Retinal pigment epithelial cell (primary cell): ENCODE data around the gene LNX2.
"Not testable (repeated sequence)": the region's sequence is repeated elsewhere in the genome, so short reads cannot be mapped to it uniquely, and the experiment has no call there.

Experiments used
- DNase-seq: peaks from one replicate; pipeline ENCODE4 v3.0.0-alpha.2; 2010; ENCODE audit warnings: low read depth
- H3K4me3 ChIP-seq: 2 replicates; pipeline ENCODE4 v1.5.1; 2011; ENCODE audit warnings: mild to moderate bottlenecking, low read length, control low read depth, moderate library complexity
- TF ChIP-seq, protein P1 (sequence below): conservative IDR thresholded peaks from 2 replicates; pipeline ENCODE4 v1.5.1; 2011; ENCODE audit warnings: low read depth, low read length, control low read depth, inconsistent platforms

LNX2 gene

DNA sequence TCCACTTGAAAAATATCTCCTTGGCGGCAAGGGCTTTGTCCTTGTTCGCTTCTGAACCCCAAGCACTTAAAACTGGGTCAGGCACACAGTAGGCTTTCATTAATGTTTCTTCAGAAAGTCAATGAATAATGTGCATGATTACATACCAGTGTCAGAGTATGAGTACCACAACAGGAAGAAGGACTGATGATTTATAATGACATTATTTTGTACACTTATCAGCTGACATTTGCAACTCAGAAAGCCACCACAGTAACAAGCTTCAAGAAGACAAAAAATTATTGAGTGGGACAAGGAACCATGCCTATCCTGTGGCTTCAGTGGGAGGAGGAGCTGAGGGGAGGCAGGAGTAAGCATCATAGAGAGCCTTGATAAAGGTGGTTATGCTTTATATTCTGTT lies 11.3 kb upstream of the LNX2 start:
- TF ChIP-seq, protein P1, sequence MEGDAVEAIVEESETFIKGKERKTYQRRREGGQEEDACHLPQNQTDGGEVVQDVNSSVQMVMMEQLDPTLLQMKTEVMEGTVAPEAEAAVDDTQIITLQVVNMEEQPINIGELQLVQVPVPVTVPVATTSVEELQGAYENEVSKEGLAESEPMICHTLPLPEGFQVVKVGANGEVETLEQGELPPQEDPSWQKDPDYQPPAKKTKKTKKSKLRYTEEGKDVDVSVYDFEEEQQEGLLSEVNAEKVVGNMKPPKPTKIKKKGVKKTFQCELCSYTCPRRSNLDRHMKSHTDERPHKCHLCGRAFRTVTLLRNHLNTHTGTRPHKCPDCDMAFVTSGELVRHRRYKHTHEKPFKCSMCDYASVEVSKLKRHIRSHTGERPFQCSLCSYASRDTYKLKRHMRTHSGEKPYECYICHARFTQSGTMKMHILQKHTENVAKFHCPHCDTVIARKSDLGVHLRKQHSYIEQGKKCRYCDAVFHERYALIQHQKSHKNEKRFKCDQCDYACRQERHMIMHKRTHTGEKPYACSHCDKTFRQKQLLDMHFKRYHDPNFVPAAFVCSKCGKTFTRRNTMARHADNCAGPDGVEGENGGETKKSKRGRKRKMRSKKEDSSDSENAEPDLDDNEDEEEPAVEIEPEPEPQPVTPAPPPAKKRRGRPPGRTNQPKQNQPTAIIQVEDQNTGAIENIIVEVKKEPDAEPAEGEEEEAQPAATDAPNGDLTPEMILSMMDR: no peak
- no peak overlapping the region for H3K4me3 ChIP-seq
- no peak for DNase-seq

DNA sequence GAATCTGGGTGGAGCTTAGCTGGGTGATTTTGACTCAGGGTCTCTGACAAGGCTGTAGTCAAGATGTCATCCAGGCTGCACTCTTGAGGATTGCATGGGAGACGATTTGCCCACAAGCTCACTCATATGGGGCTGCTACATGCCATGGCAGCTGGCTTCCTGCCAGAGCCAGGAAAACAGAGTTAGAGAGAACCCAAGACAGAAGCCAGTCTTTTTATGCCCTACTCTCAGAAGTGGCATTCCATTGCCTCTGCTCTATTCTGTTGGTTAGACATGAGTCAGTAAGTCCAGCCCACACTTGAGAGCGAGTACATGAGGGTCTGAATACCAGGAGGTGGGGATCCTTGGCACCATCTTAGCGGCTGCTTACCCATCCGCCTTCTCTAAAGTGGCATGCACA lies 10.8 kb upstream of the LNX2 start:
- H3K4me3 ChIP-seq: no peak overlapping the region
- TF ChIP-seq, protein P1: no peak
- no peak for DNase-seq

DNA sequence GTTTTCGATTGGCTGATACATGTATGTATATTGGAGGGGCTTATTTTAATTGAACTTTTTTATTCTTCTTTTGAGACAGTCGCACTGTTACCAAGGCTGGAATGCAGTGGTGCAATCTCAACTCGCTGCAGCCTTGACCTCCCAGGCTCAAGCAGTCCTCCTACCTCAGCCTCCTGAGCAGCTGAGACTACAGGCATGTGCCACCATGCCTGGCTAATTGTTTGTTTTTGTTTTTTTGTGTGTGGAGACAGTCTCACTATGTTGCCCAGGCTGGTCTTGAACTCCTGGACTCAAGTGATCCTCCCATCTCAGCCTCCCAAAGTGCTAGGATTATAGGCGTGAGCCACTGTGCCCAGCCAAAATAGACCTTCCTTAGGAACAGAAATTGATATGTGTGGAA lies 8.4 kb upstream of the LNX2 start:
- H3K4me3 ChIP-seq, DNase-seq: not testable (repeated sequence)

DNA sequence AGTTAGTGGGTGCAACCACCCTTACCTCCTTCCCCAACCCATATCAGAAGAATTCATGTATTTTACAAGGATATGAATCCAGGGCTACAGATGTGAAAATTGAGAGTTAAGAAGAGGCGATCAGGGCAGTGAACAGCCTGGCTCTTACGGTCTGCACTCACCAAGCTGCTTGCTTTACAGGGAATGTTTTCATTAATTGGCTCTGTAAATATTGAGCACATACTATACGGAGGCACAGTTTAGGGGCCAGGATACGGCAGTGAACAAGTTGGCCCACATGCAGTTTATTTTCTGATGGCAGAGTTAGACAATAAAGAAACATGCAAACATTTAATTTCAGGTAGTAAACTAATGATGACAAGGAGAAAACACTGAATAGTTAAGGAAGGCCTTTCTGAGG lies 7.8 kb upstream of the LNX2 start:
- DNase-seq: no peak
- TF ChIP-seq, protein P1: no peak
- no peak overlapping the region for H3K4me3 ChIP-seq

DNA sequence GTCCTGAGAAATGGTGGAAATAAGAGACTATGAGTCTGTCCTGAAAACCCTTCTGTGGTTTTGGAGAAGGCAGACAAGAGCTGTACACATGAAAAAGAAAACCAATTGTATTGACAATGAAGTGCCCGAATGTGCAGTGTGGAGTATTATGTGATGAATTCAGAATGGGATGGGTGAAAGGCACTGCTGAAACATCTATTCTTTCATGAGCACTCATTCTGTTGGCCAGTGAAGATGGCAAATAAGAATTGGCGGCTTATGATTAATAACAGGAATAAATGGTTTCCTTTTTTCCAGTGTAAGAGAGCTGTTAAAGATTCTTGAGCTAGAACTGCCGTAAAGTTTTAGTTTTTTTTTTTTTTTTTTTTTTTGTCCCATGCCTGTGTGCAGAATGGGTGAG lies 7.1 kb upstream of the LNX2 start:
- no peak for DNase-seq
- TF ChIP-seq, protein P1: no peak
- no peak overlapping the region for H3K4me3 ChIP-seq

DNA sequence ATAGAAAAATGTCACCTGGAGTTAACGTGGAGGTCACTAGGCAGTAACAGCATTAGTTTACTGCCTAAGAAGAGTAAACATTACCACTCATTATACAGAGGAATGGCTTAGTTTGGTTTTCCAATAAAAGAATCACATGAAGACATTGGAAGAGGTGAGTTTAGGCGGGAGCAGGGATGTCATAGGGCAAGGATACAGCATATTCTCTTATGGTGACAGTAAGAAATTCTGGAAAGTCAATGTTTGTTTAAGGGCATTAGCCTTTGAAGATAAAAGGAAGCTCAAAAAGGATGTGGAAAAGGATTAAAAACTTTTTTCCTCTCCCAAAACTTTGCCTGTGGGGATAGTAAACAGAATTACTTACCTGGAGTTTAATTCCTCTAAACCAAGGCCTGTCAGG lies 5.5 kb upstream of the LNX2 start:
- TF ChIP-seq, protein P1: no peak
- no peak overlapping the region for H3K4me3 ChIP-seq
- DNase-seq: no peak

DNA sequence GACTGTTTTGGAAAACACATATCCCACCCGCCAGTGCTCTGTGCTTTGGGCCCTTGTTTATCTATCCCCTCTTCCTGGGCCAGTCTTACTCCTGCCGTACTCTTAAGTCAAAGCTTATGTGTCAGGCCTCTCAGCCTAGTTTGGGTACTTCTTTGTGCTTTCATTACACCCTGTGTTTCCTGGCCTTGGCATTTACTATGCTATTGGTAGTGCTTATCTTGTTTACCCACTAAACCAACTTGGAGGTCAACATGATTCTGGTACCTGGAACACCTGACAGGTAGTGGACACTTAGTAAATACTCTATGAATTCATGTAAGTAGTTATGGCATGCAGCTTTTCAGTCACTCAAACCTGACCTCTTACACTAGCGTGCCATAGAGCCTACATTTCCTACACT lies 3.7 kb upstream of the LNX2 start:
- H3K4me3 ChIP-seq: no peak overlapping the region
- no peak for DNase-seq
- TF ChIP-seq, protein P1: no peak

DNA sequence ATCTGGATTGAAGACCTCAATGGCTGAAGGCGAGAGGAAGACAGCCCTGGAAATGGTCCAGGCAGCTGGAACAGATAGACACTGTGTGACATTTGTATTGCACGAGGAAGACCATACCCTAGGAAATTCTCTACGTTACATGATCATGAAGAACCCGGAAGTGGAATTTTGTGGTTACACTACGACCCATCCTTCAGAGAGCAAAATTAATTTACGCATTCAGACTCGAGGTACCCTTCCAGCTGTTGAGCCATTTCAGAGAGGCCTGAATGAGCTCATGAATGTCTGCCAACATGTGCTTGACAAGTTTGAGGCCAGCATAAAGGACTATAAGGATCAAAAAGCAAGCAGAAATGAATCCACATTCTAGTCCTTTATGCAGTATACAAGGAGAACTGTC lies 2.6 kb upstream of the LNX2 start:
- peak overlapping the region; percentile 82 for H3K4me3 ChIP-seq
- TF ChIP-seq, protein P1: no peak
- DNase-seq: no peak
